Activated naive CD8-positive, alpha-beta T cell treated with anti-CD3 and anti-CD28 coated beads, Interleukin-2, amount 10 ng/mL, durations not matched to agents 7 days and 5 days (primary cell): ENCODE data around the gene HAL. TPM values are rescaled to one million over a fixed set of nuclear protein-coding genes. Genes with fewer than 3 reads are reported as not detected.

Experiments used
- ATAC-seq: fragments of 150-1000 bp; cut with Tn5 transposase; one replicate; pipeline ENCODE4 v1.10.0; 2021; ENCODE audit warnings: low read depth, moderate library complexity
- POLR2A ChIA-PET: fragments of 350-600 bp; sonication (Branson Sonifier 250); formaldehyde crosslinking; loops from one replicate; lab custom pipeline; 2021; ENCODE audit warnings: antibody characterized with exemption; lab: Charles Lee
- DNase-seq: peaks from one replicate; pipeline ENCODE4 v3.0.0; 2021
- H3K27ac Mint-ChIP-seq: one replicate; pipeline ENCODE4 v1.8.0; 2022; ENCODE audit warnings: mild to moderate bottlenecking, mixed read lengths
- H3K27me3 Mint-ChIP-seq: one replicate; pipeline ENCODE4 v1.8.0; 2022; ENCODE audit warnings: mild to moderate bottlenecking, moderate library complexity, mixed read lengths
- H3K36me3 Mint-ChIP-seq: one replicate; pipeline ENCODE4 v1.8.0; 2021; ENCODE audit warnings: mild to moderate bottlenecking, mixed read lengths
- H3K4me1 Mint-ChIP-seq: one replicate; pipeline ENCODE4 v1.8.0; 2021; ENCODE audit warnings: mixed read lengths
- H3K4me3 Mint-ChIP-seq: one replicate; pipeline ENCODE4 v1.8.0; 2022; ENCODE audit warnings: mild to moderate bottlenecking, moderate library complexity, mixed read lengths
- H3K9me3 Mint-ChIP-seq: one replicate; pipeline ENCODE4 v1.8.0; 2021; ENCODE audit warnings: mixed read lengths
- total RNA-seq, 2 experiments: library from RNA; stranded (reverse); gene quantifications; one replicate each; pipeline ENCODE4 v1.2.3, GENCODE V29; 2021

HAL gene, protein sequence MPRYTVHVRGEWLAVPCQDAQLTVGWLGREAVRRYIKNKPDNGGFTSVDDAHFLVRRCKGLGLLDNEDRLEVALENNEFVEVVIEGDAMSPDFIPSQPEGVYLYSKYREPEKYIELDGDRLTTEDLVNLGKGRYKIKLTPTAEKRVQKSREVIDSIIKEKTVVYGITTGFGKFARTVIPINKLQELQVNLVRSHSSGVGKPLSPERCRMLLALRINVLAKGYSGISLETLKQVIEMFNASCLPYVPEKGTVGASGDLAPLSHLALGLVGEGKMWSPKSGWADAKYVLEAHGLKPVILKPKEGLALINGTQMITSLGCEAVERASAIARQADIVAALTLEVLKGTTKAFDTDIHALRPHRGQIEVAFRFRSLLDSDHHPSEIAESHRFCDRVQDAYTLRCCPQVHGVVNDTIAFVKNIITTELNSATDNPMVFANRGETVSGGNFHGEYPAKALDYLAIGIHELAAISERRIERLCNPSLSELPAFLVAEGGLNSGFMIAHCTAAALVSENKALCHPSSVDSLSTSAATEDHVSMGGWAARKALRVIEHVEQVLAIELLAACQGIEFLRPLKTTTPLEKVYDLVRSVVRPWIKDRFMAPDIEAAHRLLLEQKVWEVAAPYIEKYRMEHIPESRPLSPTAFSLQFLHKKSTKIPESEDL
- under 1 TPM; 0.14 to 0.23 TPM for total RNA-seq

DNA sequence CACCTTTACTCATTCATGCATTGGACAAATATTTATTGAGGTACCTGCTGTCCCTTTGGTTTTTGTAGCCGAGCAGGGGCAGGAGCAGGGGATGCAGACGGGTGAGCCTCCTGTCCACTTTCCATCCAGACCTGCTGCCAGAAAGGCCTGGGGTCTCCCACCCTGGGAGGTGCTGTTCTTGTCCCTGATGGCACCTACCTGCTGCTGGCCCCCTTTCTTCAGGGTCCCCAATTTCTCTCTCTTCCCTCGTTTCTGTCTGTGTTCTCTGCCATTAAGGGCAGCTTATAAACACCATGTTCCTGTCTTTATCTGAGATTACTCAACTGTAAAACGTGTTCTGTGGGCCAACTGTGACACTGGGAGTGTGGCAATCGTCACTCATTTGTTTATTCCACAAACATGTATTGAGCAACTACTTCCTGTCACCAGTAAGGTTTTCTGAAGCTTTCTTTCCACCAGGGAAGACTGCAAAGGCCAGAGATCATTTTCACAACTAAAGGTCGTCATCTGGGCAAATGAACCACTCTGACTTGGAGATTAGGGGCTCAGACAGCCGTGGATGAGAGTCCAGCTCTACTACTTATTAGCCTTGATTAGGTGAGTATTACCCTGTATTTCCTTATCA is at the start of gene HAL:
Gene HAL, minus strand, starts transcription at position 311 of the 625 bp plus-strand sequence. CDS start 434 bp downstream, outside the sequence.
- Mint-ChIP-seq H3K36me3 (peaks cover 3% of the 10 kb centered on the region), H3K27me3 (no peaks in the 10 kb centered on the region), H3K4me1 (peaks cover 7% of the 10 kb centered on the region), H3K27ac (no peak within 1 kb of the TSS), H3K9me3 (no peaks in the 10 kb centered on the region), H3K4me3 (no peak within 1 kb of the TSS)
- ATAC-seq (no peak), DNase-seq (no peak)
- POLR2A ChIA-PET, result no interaction called here

DNA sequence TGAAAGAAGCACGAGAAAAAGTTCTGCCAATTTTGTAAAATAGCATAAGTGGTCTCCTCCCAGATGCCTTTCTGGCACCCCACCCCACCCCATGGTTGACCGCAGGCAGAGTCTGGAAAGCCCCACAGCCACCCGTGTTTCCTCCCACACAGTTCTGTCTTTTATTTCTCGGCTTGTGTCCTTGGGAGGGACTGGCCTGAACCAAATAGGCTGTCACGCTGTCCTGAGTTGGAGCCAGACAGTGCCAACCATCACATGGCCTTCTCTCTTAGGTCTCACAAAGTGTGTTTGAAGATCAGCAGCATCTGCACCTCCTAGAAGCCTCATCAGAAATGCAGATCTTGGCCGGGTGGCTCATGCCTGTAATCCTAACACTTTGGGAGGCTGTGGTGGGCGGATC is 49.4 kb upstream of the HAL start:
- peaks cover 4% of the 10 kb centered on the region for H3K9me3 Mint-ChIP-seq
- no peak for DNase-seq
- H3K4me1 Mint-ChIP-seq, result peaks cover 32% of the 10 kb centered on the region
- POLR2A ChIA-PET, result no interaction called here
- H3K4me3 Mint-ChIP-seq, result no peak overlapping the region
- H3K36me3 Mint-ChIP-seq, result no peaks in the 10 kb centered on the region
- no peak overlapping the region for H3K27ac Mint-ChIP-seq
- no peak for ATAC-seq
- H3K27me3 Mint-ChIP-seq, result no peaks in the 10 kb centered on the region

DNA sequence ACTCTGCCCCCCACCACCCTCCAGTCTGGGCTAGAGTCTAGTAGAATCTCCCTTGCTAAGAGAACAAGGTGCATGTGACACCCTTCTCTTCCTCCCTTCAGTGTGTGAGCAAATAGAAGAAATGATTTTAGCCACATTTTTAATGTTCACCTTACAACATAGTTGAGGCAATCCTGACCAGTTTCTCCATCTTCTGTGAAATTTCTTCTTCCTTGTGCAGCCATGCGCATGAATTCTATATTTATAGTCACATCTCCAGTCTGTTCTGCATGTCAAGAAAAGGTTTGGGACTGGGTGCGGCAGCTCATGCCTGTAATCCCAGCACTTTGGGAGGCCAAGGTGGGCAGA is 48.8 kb upstream of the HAL start:
- Mint-ChIP-seq H3K27ac (no peak overlapping the region), H3K27me3 (no peaks in the 10 kb centered on the region), H3K4me3 (no peak overlapping the region)

DNA sequence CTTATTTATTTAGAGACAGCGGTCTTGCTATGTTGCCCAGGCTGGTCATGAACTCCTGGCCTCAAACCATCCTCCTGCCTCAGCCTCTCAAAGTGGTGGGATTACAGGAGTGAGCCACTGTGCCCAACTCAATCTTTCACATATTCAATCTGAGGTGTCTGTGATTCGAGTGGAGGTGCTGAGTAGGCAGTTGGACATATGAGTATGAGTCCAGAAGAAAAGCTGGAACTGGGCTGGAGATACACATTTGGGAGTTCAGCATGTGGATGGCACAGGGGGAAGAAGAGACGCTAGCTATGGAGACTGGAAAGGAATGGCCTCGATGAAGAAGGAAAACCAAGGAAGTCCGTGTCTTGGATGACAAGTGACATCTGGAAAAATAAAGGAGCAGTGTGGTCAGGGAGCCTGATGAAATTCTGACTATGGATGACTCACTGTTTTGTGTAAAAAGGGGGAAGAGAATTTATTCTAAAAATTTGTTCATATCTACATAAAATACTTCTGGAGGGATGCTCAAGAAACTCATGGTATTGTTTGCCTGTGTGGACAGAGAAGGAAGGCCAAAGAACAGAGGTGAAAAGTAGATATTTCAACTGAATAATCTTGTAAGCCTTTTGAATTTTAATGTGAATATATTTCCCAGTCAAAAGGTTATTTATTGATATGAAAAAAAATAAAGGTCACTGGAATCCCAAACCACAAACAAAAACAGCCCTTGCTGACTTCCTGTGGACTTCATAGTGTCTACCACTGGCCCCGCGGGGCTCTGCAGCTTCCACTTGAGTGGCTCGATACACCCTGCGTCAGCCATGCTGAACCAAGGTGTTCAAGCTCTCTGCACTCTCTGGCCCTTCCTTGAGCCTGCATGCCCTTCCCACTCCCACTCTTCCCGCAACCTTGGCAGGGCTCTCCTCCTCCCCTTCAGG is 48.1 kb upstream of the HAL start:
- H3K27ac Mint-ChIP-seq, result no peak overlapping the region
- no peaks in the 10 kb centered on the region for H3K9me3 Mint-ChIP-seq
- ATAC-seq, result no peak
- no peak overlapping the region for H3K4me3 Mint-ChIP-seq
- H3K4me1 Mint-ChIP-seq, result peaks cover 30% of the 10 kb centered on the region
- POLR2A ChIA-PET, result no interaction called here
- H3K27me3 Mint-ChIP-seq, result no peaks in the 10 kb centered on the region
- H3K36me3 Mint-ChIP-seq, result no peaks in the 10 kb centered on the region
- no peak for DNase-seq

More for the DNA sequence above, 48.8 kb upstream of the HAL start:
- Mint-ChIP-seq H3K4me1 (peaks cover 32% of the 10 kb centered on the region), H3K9me3 (no peaks in the 10 kb centered on the region), H3K36me3 (no peaks in the 10 kb centered on the region)
- ATAC-seq, result no peak
- POLR2A ChIA-PET, result no interaction called here
- DNase-seq, result no peak

DNA sequence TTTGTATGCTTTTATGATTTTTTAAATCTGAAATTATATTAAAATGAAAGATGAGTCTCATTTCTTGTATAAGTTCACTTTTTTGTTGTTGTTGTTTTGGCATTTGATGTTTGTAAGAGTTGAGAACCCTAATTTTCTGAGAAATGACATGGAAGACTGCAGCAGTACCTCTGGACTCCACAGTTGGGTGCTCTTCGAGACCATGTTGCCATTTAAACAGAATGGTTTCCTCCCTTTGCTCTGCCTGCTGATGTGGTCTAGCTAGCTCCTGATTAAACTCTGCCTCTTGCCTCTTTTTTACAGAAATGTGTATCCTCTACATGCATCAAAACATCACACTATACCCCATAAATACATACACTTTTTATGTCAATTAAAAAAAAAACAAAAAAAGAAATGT is 45.0 kb upstream of the HAL start:
- Mint-ChIP-seq H3K36me3 (no peaks in the 10 kb centered on the region), H3K4me1 (peaks cover 7% of the 10 kb centered on the region), H3K4me3 (no peak overlapping the region), H3K27ac (no peak overlapping the region), H3K27me3 (no peaks in the 10 kb centered on the region), H3K9me3 (no peaks in the 10 kb centered on the region)
- POLR2A ChIA-PET, result no interaction called here
- no peak for DNase-seq
- ATAC-seq, result no peak

DNA sequence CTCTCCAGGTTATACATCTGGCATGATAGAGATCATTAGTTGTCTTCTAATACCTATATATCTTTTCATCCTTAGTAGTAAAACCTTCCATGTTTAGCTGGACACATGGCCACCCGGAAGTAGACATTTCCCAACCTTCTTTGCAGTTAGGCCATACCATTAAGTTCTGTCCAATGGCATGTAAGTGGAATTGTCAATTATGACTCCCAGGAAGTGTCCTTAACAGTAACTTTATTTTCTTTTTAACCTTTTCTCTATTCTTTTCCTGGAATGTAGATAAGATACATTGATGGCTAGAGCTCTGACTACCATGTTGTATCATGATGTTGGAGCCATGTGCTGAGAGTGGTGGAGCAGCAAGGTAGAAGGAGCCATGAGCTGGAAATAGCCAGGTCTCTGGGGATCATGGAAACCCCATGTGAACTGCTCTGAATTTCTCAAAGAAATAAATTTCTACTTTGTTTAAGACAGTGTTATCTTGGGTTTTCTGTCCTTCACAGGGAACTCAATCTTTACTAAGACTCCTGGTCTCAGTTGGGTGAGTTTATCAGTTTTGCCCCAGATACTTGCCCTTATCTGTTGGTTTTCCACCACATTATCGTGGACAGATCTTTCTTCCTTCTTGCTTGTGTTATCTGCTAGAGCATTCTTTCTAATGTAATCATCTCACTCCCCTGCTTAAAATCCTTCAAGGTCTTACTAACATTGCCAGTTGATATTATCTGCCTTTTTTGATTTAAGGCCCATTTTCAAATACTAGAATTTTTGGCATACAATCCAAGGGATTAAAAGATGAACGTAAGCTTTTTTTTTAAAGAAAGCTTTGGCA is 44.4 kb upstream of the HAL start:
- Mint-ChIP-seq H3K27me3 (no peaks in the 10 kb centered on the region), H3K27ac (no peak overlapping the region), H3K4me1 (peaks cover 7% of the 10 kb centered on the region), H3K9me3 (no peaks in the 10 kb centered on the region), H3K36me3 (no peaks in the 10 kb centered on the region), H3K4me3 (no peak overlapping the region)
- DNase-seq (no peak), ATAC-seq (no peak)
- POLR2A ChIA-PET, result no interaction called here

DNA sequence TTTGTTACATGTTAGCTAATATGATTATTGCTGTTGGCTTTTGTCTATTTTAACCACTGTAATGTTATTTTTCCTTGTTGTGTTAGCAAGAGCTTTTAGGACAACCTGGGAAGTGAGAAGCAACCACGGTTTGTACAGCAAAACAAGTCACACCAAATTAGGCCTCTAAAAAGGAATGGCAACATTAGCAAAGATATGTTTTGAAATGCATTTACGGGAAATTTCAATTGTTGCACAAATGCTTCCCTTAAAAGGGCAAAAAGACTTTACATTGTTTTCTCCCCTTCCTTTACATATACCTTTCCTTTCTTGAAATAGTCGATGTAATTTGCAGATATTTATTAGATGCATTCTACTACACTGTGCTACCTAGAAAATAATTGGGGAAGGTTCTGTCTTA is 43.4 kb upstream of the HAL start:
- DNase-seq (no peak), ATAC-seq (no peak)
- Mint-ChIP-seq H3K4me3 (no peak overlapping the region), H3K36me3 (no peaks in the 10 kb centered on the region), H3K27me3 (no peaks in the 10 kb centered on the region), H3K4me1 (no peaks in the 10 kb centered on the region), H3K27ac (no peak overlapping the region), H3K9me3 (no peaks in the 10 kb centered on the region)
- POLR2A ChIA-PET, result no interaction called here

DNA sequence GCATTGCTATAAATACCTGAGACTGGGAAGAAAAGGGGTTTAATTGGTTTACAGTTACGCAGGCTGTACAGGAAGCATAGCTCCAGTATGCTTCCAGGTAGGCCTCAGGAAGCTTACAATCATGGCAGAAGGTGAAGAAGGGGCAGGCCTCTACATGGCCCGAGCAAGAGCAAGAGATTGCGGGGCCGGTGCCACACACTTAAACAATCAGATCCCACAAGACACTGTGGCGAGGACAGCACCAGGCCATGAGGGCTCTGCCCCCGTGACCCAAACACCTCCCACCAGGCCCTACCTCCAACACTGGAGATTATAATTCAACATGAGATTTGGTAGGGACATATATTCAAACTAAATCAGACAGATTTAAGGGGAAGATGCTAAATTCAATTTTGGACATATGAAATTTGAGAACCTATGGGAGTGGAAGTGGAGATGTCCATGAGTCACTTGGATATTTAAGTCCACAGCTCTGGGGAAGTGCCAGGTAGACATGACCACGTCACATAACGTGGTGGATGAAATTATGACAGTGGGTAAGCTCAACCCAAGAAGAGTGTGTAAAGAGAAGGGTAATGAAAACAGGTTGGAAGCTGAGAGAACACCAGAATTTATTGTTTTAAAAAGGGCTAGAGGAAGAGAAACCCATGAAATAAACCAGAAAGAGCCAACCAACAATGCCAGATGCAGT is 40.8 kb upstream of the HAL start:
- H3K36me3 Mint-ChIP-seq, result peaks cover 2% of the 10 kb centered on the region
- no peak overlapping the region for H3K27ac Mint-ChIP-seq
- POLR2A ChIA-PET, result interaction anchor here (1.2 to 1.4 kb wide), 2 partner anchors 93 to 363 kb away, joined by 4 to 6 read pairs; partner anchors contain the start of genes AMDHD1 and CDK17
- H3K4me3 Mint-ChIP-seq, result no peak overlapping the region
- peaks cover 9% of the 10 kb centered on the region for H3K4me1 Mint-ChIP-seq
- no peaks in the 10 kb centered on the region for H3K27me3 Mint-ChIP-seq
- ATAC-seq, result no peak
- no peak for DNase-seq
- H3K9me3 Mint-ChIP-seq, result no peaks in the 10 kb centered on the region

DNA sequence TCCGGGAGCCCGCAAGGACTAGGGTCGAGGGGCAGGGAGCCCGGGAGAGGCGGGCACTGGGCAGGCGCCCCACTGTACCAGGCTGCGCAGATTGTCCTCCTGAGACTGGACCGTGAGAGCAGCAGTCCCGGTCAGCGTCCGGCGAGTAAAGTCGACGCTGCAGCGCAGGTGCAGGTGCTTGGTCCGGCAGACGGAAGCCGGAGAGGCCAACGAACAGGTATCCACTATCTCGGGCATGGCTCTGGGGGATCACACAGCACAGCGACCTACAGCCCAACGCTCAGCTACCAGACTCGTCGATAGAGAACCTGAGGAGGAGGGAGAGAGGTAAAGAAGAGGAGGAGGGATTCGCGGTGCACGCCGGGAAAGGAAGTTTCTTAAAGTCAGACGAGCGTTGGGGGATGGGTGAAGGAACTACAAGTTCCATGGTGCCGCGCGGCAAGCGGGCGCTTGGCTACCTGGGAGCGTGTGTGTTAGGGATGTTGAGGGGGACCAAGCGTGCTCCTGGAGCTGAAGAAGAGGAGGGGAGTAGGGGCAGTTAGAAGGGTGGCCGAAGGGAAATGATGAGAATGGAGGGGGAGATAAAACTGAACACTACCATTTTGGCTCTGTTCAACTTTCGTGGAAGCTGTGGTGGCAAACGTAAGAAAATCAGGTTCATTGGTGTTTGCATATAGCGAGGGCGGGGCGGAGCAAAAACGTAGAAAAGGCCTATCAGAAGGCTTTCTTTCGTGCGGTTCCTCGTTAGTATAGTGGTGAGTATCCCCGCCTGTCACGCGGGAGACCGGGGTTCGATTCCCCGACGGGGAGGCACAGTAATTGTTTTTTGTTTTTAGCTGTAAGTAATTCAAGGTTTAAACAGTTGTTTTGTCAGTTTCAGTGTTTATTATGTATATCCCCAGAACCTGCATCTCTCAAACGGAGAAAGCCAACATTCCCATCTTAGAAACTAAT is 39.4 kb upstream of the HAL start, which contains the start of gene LTA4H:
Gene LTA4H, minus strand, starts transcription at position 305 of the 954 bp plus-strand sequence. Its CDS starts 68 bp downstream, at position 237.
- ATAC-seq, result peak; percentile 93

DNA sequence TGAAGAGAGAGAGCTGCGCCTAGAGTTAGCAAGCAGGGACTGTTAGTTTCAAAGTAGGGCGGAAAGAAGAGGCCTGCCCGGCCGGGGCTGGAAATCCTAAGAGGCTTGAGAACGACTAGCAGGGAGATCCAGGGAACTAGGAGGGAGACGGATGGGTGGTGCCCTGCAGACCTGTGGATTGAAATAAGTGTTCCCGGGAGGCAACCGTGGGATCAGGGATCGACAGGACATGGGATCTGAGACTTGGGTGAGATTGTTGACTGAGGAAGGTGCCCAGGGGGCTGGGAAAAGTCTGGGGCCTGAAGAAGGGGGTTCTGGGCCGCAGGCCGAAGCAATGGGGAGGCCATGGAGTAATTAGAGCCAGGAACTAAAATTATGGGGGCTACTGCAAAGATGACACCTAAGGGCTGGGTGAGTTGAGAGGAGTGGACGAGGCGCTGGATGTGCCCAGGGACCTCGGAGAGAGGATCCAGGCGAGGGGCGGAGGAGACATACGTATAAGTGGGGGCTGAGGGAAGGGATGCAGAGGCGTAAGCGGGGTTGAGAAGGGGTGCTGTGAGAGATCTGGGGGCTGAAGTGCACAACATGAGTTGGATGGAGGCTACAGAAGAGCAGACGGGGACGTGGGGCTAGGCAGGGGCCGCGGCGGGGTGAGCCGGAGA is 38.6 kb upstream of the HAL start:
- peaks cover 10% of the 10 kb centered on the region for H3K36me3 Mint-ChIP-seq
- DNase-seq, result no peak
- peaks cover 13% of the 10 kb centered on the region for H3K4me1 Mint-ChIP-seq
- no peaks in the 10 kb centered on the region for H3K9me3 Mint-ChIP-seq
- ATAC-seq, result no peak
- no peak overlapping the region for H3K27ac Mint-ChIP-seq
- H3K27me3 Mint-ChIP-seq, result no peaks in the 10 kb centered on the region
- H3K4me3 Mint-ChIP-seq, result no peak overlapping the region
- POLR2A ChIA-PET, result interaction anchor here (0.7 to 1.2 kb wide), 2 partner anchors 87 to 356 kb away, joined by 3 read pairs; no protein-coding TSS in a partner anchor

More for the DNA sequence above, 39.4 kb upstream of the HAL start, which contains the start of gene LTA4H:
- Mint-ChIP-seq H3K4me3 (no peak within 1 kb of the TSS), H3K4me1 (peaks cover 9% of the 10 kb centered on the region), H3K27ac (no peak within 1 kb of the TSS), H3K36me3 (peaks cover 3% of the 10 kb centered on the region), H3K27me3 (no peaks in the 10 kb centered on the region), H3K9me3 (no peaks in the 10 kb centered on the region)
- peak; percentile 89 for DNase-seq
- POLR2A ChIA-PET, result interaction anchor here (0.7 to 1.4 kb wide), 8 partner anchors 18 to 365 kb away, joined by 3 to 6 read pairs (median 3); partner anchors contain the start of genes AMDHD1, CCDC38 and CDK17
